Retinal pigment epithelial cell (primary cell): Measurements from ENCODE around the gene NAB2.

Experiments used
- DNase-seq: peaks from one replicate; pipeline ENCODE4 v3.0.0-alpha.2; 2010; ENCODE audit warnings: low read depth
- H3K4me3 ChIP-seq: 2 replicates; pipeline ENCODE4 v1.5.1; 2011; ENCODE audit warnings: mild to moderate bottlenecking, low read length, control low read depth, moderate library complexity
- CTCF ChIP-seq: conservative IDR thresholded peaks from 2 replicates; pipeline ENCODE4 v1.5.1; 2011; ENCODE audit warnings: low read depth, low read length, control low read depth, inconsistent platforms

Gene NAB2

GRCh38 chr12:57123813-57124212 is 34.9 kb downstream of the NAB2 start:
- H3K4me3 ChIP-seq: no peak overlapping the region
- no peak for TF ChIP-seq CTCF

GRCh38 chr12:57124261-57124877 is 35.5 kb downstream of the NAB2 start:
- no peak overlapping the region for H3K4me3 ChIP-seq

More at GRCh38 chr12:57123813-57124212, 34.9 kb downstream of the NAB2 start:
- DNase-seq: no peak

GRCh38 chr12:57126061-57126460 is 37.1 kb downstream of the NAB2 start:
- no peak for DNase-seq
- H3K4me3 ChIP-seq: no peak overlapping the region
- TF ChIP-seq CTCF: no peak

More at GRCh38 chr12:57124261-57124877, 35.5 kb downstream of the NAB2 start:
- peak; percentile 98 for TF ChIP-seq CTCF
- no peak for DNase-seq

- no peak for TF ChIP-seq CTCF
- H3K4me3 ChIP-seq: no peak overlapping the region
These were observed 37.6 kb downstream of the NAB2 start for GRCh38 chr12:57126561-57126960.

GRCh38 chr12:57127101-57127725 is 38.3 kb downstream of the NAB2 start:
- DNase-seq: no peak
- peak overlapping the region; percentile 85 for H3K4me3 ChIP-seq
- peak; percentile 41 for TF ChIP-seq CTCF

More at GRCh38 chr12:57126561-57126960, 37.6 kb downstream of the NAB2 start:
- no peak for DNase-seq

- no peak for TF ChIP-seq CTCF
- DNase-seq: no peak
- peak within 1 kb of the TSS; percentile 85 for H3K4me3 ChIP-seq
These were observed 39.0 kb downstream of the NAB2 start, which contains the start of gene LRP1 for GRCh38 chr12:57127726-57128518. Gene LRP1, plus strand, starts transcription at chr12:57128483. Its CDS starts 482 bp downstream, at chr12:57128965.
